ENCODE data around the gene ACBD6. TPM values are rescaled to one million over a fixed set of nuclear protein-coding genes. Genes with fewer than 3 reads are reported as not detected.

Gene ACBD6
- total and polyA plus RNA-seq, 10 of the 15 experiments (the other 5 are each of a cell fraction or from before 2014, with no cell fraction given) = 15.0 to 67.3 (median 55.0) TPM

DNA sequence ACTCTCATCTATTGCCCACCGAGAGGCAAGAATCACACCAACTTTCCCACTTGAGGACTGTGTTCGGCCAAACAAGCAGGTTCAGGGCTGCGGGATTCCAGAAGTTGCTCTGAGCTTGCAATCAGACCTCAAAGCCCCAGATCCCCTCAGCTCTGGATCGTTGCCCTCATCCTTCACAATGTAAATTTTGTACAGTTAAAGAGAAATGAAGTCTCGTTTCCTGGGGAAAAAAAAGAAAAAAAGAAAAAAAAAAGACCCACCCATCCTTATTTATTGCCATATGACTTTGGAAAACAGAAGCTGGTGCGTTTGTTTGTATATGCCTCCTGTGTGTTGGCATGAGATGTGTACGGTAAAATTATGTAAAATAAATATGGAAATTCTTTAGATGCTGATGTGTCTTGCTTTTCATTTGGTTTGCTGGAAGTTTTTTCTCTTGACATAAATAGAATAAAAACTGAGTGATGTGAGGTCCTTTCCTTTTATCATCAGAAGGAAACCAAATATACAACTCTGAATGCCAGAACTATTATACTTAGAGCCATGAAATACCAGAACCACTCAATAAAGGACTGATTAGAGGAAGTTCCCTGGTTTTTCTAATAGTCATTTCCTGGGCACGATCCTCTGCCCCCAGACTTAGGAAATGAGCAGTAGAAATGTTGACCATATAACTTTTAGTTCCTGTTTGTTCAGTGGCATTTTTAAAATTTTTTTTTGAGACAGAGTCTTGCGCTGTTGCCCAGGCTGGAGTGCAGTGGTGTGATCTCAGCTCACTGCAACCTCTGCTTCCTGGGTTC lies 223.6 kb downstream of the ACBD6 start:
- H3K9ac ChIP-seq (ENCODE audit: control insufficient read depth, insufficient read depth, low read length) = no peak overlapping the region
- no peak overlapping the region for H3K4me2 ChIP-seq (ENCODE audit: control insufficient read depth, insufficient read depth)
- peak in 1 of 2 experiments; percentile 22; a peak in 1 of 4 replicates for TF ChIP-seq ETV6 (conservative IDR thresholded peaks at IDR 0.05 in 1 of 2, IDR thresholded peaks at IDR 0.05 in 1 of 2; ENCODE audit: borderline replicate concordance in 1 of 2, low read depth in 1 of 2)
- TF ChIP-seq USF1 (IDR thresholded peaks at IDR 0.05; ENCODE audit: borderline replicate concordance, extremely low read length, insufficient read depth, low read depth, low read length) = no peak

DNA sequence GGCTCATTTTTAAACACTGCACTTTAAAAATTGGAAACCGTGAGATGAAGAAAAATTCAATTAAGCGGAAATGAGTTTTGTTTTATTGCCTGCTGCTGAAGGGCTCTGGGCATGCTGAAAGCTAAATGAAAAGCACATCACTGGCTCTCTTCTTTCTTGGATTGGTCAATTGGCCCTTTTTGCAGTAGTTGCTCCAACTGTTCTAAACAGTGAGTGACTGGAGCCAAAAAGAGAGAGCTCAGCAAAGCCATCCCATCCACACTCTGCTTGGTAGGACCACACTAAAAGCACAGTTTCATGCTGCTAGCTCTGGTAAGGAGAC lies 224.2 kb downstream of the ACBD6 start:
- ChIA-PET CTCF (interaction anchor here (0.8 to 1.3 kb wide), 3 partner anchors 16 to 204 kb away, joined by 3 to 5 read pairs (median 4); no protein-coding TSS in a partner anchor), RAD21 (ENCODE audit: unreplicated experiment) (no interaction called here), POLR2A (interaction anchor here (0.5 kb wide), 1 partner anchor 171 kb away, joined by 4 read pairs; no protein-coding TSS in a partner anchor), SMC1A (ENCODE audit: uncharacterized antibody, unreplicated experiment) (interaction anchor here (0.9 to 1.6 kb wide), 2 partner anchors 9 to 204 kb away, joined by 4 to 7 read pairs; no protein-coding TSS in a partner anchor)
- Histone ChIP-seq H3K4me2 (ENCODE audit: control insufficient read depth, insufficient read depth) (no peak overlapping the region), H3K27ac (ENCODE audit: control insufficient read depth, insufficient read depth) (no peak overlapping the region), H3K27me3 (replicated peaks in 1 of 2; ENCODE audit: control insufficient read depth in 2 of 2, insufficient read depth in 2 of 2, low read length in 1 of 2) (no peaks in the 10 kb centered on the region), H3K4me1 (ENCODE audit: control insufficient read depth, insufficient read depth, low read length) (no peaks in the 10 kb centered on the region; the same call in 1 of the 2 replicates), H3K4me3 (no peak overlapping the region), H3K9me3 (replicated peaks; ENCODE audit: control insufficient read depth, insufficient read depth, low read length) (no peaks in the 10 kb centered on the region), H3K79me2 (ENCODE audit: control insufficient read depth, insufficient read depth, low read length) (no peaks in the 10 kb centered on the region), H2AFZ (ENCODE audit: control insufficient read depth, low read depth, low read length) (no peak overlapping the region), H3K9ac (ENCODE audit: control insufficient read depth, insufficient read depth, low read length) (no peak overlapping the region), H4K20me1 (ENCODE audit: control insufficient read depth, insufficient read depth) (no peaks in the 10 kb centered on the region), H3K36me3 (ENCODE audit: control insufficient read depth in 2 of 2, insufficient read depth in 2 of 2, low read length in 1 of 2) (peaks cover 2 to 8% of the 10 kb centered on the region in 2 experiments)
- 95% methylated on average over 2 of the region's 2 CpGs for WGBS (ENCODE audit: insufficient coverage, insufficient replicate concordance, low lambda C conversion rate, missing lambda C conversion rate)
- FAIRE-seq = no peak
- ATAC-seq = no peak
- TF ChIP-seq RB1 (IDR thresholded peaks at IDR 0.05; ENCODE audit: borderline replicate concordance) (no peak), FOS (IDR thresholded peaks at IDR 0.05; ENCODE audit: borderline replicate concordance, extremely low read depth, insufficient read length) (no peak), BCL11A (IDR thresholded peaks at IDR 0.05; ENCODE audit: low read depth, low read length) (no peak), RFX5 (IDR thresholded peaks at IDR 0.05; ENCODE audit: low read depth, low read length) (no peak), YBX1 (IDR thresholded peaks at IDR 0.05) (no peak), USF2 (IDR thresholded peaks at IDR 0.05; ENCODE audit: borderline replicate concordance, low read depth, low read length) (no peak), CBX5 (IDR thresholded peaks at IDR 0.05; ENCODE audit: low read depth) (no peak), TARDBP (IDR thresholded peaks at IDR 0.05; ENCODE audit: borderline replicate concordance) (no peak), FOXM1 (IDR thresholded peaks at IDR 0.05; ENCODE audit: low read depth, low read length) (no peak), SIX5 (IDR thresholded peaks at IDR 0.05; ENCODE audit: low read depth, low read length, severe bottlenecking) (no peak), CREM (IDR thresholded peaks at IDR 0.05; ENCODE audit: low read depth) (no peak)
- TF ChIP-seq, protein P1, sequence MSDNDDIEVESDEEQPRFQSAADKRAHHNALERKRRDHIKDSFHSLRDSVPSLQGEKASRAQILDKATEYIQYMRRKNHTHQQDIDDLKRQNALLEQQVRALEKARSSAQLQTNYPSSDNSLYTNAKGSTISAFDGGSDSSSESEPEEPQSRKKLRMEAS (IDR thresholded peaks at IDR 0.05; ENCODE audit: low read depth, low read length) = no peak
- DNase-seq (ENCODE audit: low read depth, low spot score) = no peak
- in situ Hi-C loops (cut with MboI) (no loop called here), intact Hi-C loops (cut with micrococcal nuclease; ENCODE audit: unreplicated experiment) (no loop called here)
- BruUV-seq (replicated peaks) = no TSS peak

More for the DNA sequence above, 223.6 kb downstream of the ACBD6 start:
- DNase-seq (ENCODE audit: low read depth, low spot score) (no peak), FAIRE-seq (no peak), ATAC-seq (peak; percentile 28; the same call in 1 of the 3 replicates)
- H3K27me3 ChIP-seq (replicated peaks in 1 of 2; ENCODE audit: control insufficient read depth in 2 of 2, insufficient read depth in 2 of 2, low read length in 1 of 2) = no peaks in the 10 kb centered on the region
- peaks cover 2 to 8% of the 10 kb centered on the region in 2 experiments for H3K36me3 ChIP-seq (ENCODE audit: control insufficient read depth in 2 of 2, insufficient read depth in 2 of 2, low read length in 1 of 2)
- no TSS peak for BruUV-seq (replicated peaks)
- in situ Hi-C loops (cut with MboI) = no loop called here
- H3K4me3 ChIP-seq = no peak overlapping the region
- H3K9me3 ChIP-seq (replicated peaks; ENCODE audit: control insufficient read depth, insufficient read depth, low read length) = no peaks in the 10 kb centered on the region
- ChIA-PET CTCF (interaction anchor here (0.6 to 1.9 kb wide), 5 partner anchors 11 to 203 kb away, joined by 3 to 5 read pairs (median 3); no protein-coding TSS in a partner anchor), POLR2A (interaction anchor here (0.6 kb wide), 1 partner anchor 153 kb away, joined by 9 read pairs; no protein-coding TSS in a partner anchor), RAD21 (ENCODE audit: unreplicated experiment) (no interaction called here), SMC1A (ENCODE audit: uncharacterized antibody, unreplicated experiment) (interaction anchor here (0.6 to 1.6 kb wide), 4 partner anchors 8 to 204 kb away, joined by 3 to 7 read pairs (median 4); no protein-coding TSS in a partner anchor)
- 76% methylated on average over 9 of the region's 9 CpGs for WGBS (ENCODE audit: insufficient coverage, insufficient replicate concordance, low lambda C conversion rate, missing lambda C conversion rate)
- no peaks in the 10 kb centered on the region for H3K79me2 ChIP-seq (ENCODE audit: control insufficient read depth, insufficient read depth, low read length)
- no peaks in the 10 kb centered on the region; the same call in 1 of the 2 replicates for H3K4me1 ChIP-seq (ENCODE audit: control insufficient read depth, insufficient read depth, low read length)
- intact Hi-C loops (cut with micrococcal nuclease; ENCODE audit: unreplicated experiment) = no loop called here
- H4K20me1 ChIP-seq (ENCODE audit: control insufficient read depth, insufficient read depth) = no peaks in the 10 kb centered on the region
- H2AFZ ChIP-seq (ENCODE audit: control insufficient read depth, low read depth, low read length) = no peak overlapping the region
- H3K27ac ChIP-seq (ENCODE audit: control insufficient read depth, insufficient read depth) = no peak overlapping the region; the same call in 1 of the 2 replicates

All from GM12878 (cell line).